ENCODE results near the gene SH2D3C.

Gene SH2D3C

GRCh38 chr9:127754099-127755060 is 24.1 kb downstream of the SH2D3C start (continued):
- TF ChIP-seq PRDM2 (tag by site-specific recombination; IDR thresholded peaks at IDR 0.05; ENCODE audit: borderline replicate concordance) (no peak), ZFP41 (tag by site-specific recombination; IDR thresholded peaks at IDR 0.05; ENCODE audit: borderline replicate concordance) (no peak), TRIM28 (IDR thresholded peaks at IDR 0.05; ENCODE audit: borderline replicate concordance, low read length) (no peak), KLF17 (tag by site-specific recombination; IDR thresholded peaks at IDR 0.05) (no peak)

GRCh38 chr9:127753622-127754021 is 24.8 kb downstream of the SH2D3C start:
- Histone ChIP-seq H3K36me3 (ENCODE audit: control insufficient read depth in 2 of 2, insufficient read depth in 1 of 2, low read length in 2 of 2) (no peaks in the 10 kb centered on the region), H3K27ac (ENCODE audit: extremely low read depth, low read depth, low read length) (no peak overlapping the region), H3K4me1 (ENCODE audit: control insufficient read depth, insufficient read depth, low read length) (0 out of 2 replicates have a peak, but pooled peaks cover 2% of the 10 kb centered on the region), H3K4me3 (ENCODE audit: low read depth, low read length) (no peak overlapping the region), H3K9me3 (ENCODE audit: control insufficient read depth, insufficient read depth, low read depth, low read length) (no peaks in the 10 kb centered on the region)
- CTCF ChIA-PET: interaction anchor here (0.6 to 2.0 kb wide), 2 partner anchors 19 to 189 kb away, joined by 4 to 8 read pairs; partner anchors contain the start of gene TOR2A
- POLR2A ChIA-PET: interaction anchor here (1.1 kb wide), 1 partner anchor 18 kb away, joined by 5 read pairs; no protein-coding TSS in a partner anchor
- no peak for TF ChIP-seq ZSCAN18 (tag by site-specific recombination; IDR thresholded peaks at IDR 0.05)
- no peak for TF ChIP-seq ZNF785 (tag by site-specific recombination; IDR thresholded peaks at IDR 0.05)
- no peak for TF ChIP-seq ZNF391 (tag by site-specific recombination; IDR thresholded peaks at IDR 0.05; ENCODE audit: borderline replicate concordance, low read depth)
- no peak for TF ChIP-seq TCF7L2 (IDR thresholded peaks at IDR 0.05; ENCODE audit: borderline replicate concordance, low read depth, low read length)

- POLR2A ChIA-PET: no interaction called here
- Histone ChIP-seq H3K4me3 (ENCODE audit: low read depth, low read length) (no peak overlapping the region), H3K27ac (ENCODE audit: extremely low read depth, low read depth, low read length) (no peak overlapping the region), H3K4me1 (ENCODE audit: control insufficient read depth, insufficient read depth, low read length) (0 out of 2 replicates have a peak, but pooled peaks cover 2% of the 10 kb centered on the region), H3K36me3 (ENCODE audit: control insufficient read depth in 2 of 2, insufficient read depth in 1 of 2, low read length in 2 of 2) (no peaks in the 10 kb centered on the region), H3K9me3 (ENCODE audit: control insufficient read depth, insufficient read depth, low read depth, low read length) (no peaks in the 10 kb centered on the region)
- TF ChIP-seq EGR2 (tag by site-specific recombination; IDR thresholded peaks at IDR 0.05; ENCODE audit: low read depth) (peak; percentile 86), ZFHX2 (tag by site-specific recombination; conservative IDR thresholded peaks at IDR 0.05) (peak; percentile 71), ZNF768 (tag by site-specific recombination; IDR thresholded peaks at IDR 0.05) (no peak)
- CTCF ChIA-PET: interaction anchor here (2.0 kb wide), 1 partner anchor 18 kb away, joined by 8 read pairs; the partner anchor contains the start of gene TOR2A
Observed at GRCh38 chr9:127753148-127753547, 25.3 kb downstream of the SH2D3C start.

Measured in HEK293 (cell line).